Effector memory CD4-positive, alpha-beta T cell (primary cell): ENCODE measurements around the gene WNT10A.

ENCODE experiments used
- DNase-seq, 3 donors: peaks; one replicate each; pipeline ENCODE4 v3.0.0-alpha.2; 2020
- H3K27ac ChIP-seq: 2 replicates; pipeline ENCODE4 v1.7.0; 2013; ENCODE audit warnings: mild to moderate bottlenecking, low read length, moderate library complexity; ENCODE audit not compliant: insufficient read depth, poor library complexity, severe bottlenecking
- H3K27me3 ChIP-seq: replicated peaks from 2 replicates; pipeline ENCODE4 v1.7.0; 2013; ENCODE audit warnings: mild to moderate bottlenecking, low read length; ENCODE audit not compliant: insufficient read depth, control insufficient read depth, poor library complexity, severe bottlenecking
- H3K36me3 ChIP-seq: 2 replicates; pipeline ENCODE4 v1.7.0; 2013; ENCODE audit warnings: mild to moderate bottlenecking, low read length, moderate library complexity; ENCODE audit not compliant: control insufficient read depth, insufficient read depth
- H3K4me1 ChIP-seq: 2 replicates; pipeline ENCODE4 v1.7.0; 2013; ENCODE audit warnings: low read length, mild to moderate bottlenecking; ENCODE audit not compliant: control insufficient read depth, insufficient read depth, poor library complexity, severe bottlenecking
- H3K4me3 ChIP-seq: 2 replicates; pipeline ENCODE4 v1.7.0; 2013; ENCODE audit warnings: low read length, low read depth, mild to moderate bottlenecking; ENCODE audit not compliant: insufficient read depth, poor library complexity, severe bottlenecking
- H3K9me3 ChIP-seq: 2 replicates; pipeline ENCODE4 v1.7.0; 2013; ENCODE audit warnings: mild to moderate bottlenecking, low read length, moderate library complexity; ENCODE audit not compliant: control insufficient read depth

WNT10A gene

GRCh38 chr2:218883491-218884490 lies 3.1 kb downstream of the WNT10A start:
- Histone ChIP-seq H3K9me3 (no peaks in the 10 kb centered on the region), H3K36me3 (no peaks in the 10 kb centered on the region), H3K27me3 (no peaks in the 10 kb centered on the region), H3K4me3 (no peak overlapping the region), H3K27ac (peak overlapping the region; percentile 58), H3K4me1 (peaks cover 44% of the 10 kb centered on the region)
- DNase-seq: peak in 1 of 3 donors; percentile 34

- Histone ChIP-seq H3K27me3 (no peaks in the 10 kb centered on the region), H3K9me3 (no peaks in the 10 kb centered on the region), H3K4me3 (no peak overlapping the region), H3K36me3 (no peaks in the 10 kb centered on the region), H3K27ac (no peak overlapping the region), H3K4me1 (peaks cover 39% of the 10 kb centered on the region)
- no peak for DNase-seq
These were observed 3.9 kb downstream of the WNT10A start for GRCh38 chr2:218884519-218884918.

DNA sequence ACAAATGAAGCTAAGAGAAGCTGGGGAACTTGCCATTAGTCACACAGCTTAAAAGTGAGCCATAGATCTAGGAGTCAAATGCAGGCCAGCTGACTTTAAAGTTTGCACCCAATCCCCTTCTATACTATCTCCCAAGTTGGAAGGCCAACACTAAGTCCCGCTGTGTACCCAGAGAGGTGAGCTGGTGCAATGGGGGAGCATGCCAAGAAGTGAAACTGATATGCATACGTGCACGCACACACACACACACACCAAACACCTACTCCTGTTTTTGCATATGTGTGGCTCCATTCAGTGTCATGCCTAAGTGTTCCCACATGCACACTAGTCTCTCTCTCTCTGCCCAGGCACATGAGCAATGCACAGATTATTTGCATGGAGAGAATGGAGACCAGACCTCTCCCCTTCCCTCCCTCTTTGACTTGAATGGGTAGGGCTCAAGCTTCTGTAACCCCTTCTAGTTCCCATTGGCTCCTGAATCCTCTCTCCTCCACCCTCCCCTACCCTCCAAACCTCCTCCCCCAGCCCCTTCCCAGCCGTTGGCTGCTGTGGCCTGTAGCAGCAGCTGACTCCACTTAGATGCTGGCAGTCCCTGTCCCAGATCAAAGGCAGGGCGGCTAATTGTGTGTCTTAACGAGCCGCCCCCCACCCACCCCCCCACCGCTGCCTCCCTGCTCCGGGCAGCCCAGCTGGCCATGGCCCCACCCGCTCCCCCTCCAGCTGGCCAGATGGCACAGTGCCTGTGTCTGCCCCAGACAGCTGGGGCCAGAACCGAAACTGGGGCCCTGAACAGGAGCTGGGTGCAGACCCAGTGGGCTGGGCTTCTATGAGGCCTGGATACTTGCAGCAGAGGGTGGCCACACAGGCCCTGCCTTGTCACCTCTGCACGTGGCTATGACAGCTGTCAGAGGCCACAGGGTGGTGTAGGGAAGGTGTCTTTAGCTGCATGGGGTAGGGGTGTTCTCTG lies 5.6 kb downstream of the WNT10A start:
- no peaks in the 10 kb centered on the region for H3K9me3 ChIP-seq
- H3K4me1 ChIP-seq: peaks cover 27% of the 10 kb centered on the region
- peaks cover 5% of the 10 kb centered on the region for H3K36me3 ChIP-seq
- no peak overlapping the region for H3K4me3 ChIP-seq
- DNase-seq: no peak
- H3K27ac ChIP-seq: no peak overlapping the region
- H3K27me3 ChIP-seq: no peaks in the 10 kb centered on the region

GRCh38 chr2:218887079-218887478 lies 6.4 kb downstream of the WNT10A start:
- Histone ChIP-seq H3K4me1 (peaks cover 25% of the 10 kb centered on the region), H3K36me3 (peaks cover 5% of the 10 kb centered on the region), H3K27ac (no peak overlapping the region), H3K27me3 (no peaks in the 10 kb centered on the region), H3K4me3 (no peak overlapping the region), H3K9me3 (no peaks in the 10 kb centered on the region)
- no peak for DNase-seq

DNA sequence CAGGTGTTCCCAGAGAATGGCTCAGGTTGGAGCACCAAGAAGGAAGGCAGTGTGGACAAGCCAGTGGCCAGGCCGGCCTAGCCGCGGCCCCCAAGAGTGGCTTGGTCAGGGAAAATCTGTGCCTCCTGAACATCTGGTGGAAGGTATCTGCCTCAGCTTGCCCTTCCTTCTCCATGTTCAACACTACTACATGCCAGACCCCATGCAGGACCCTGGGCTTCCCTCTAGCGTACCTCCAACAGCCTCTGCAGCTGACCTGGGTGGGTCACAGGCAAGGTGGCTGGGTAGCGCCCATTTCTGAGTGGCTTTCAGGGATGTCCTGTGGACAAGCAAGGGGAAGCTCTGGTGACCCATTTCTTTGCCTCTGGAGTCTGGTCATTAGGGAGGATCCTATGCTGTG lies 7.7 kb downstream of the WNT10A start:
- Histone ChIP-seq H3K36me3 (peaks cover 5% of the 10 kb centered on the region), H3K9me3 (no peaks in the 10 kb centered on the region), H3K27me3 (no peaks in the 10 kb centered on the region), H3K4me3 (no peak overlapping the region), H3K27ac (no peak overlapping the region), H3K4me1 (peaks cover 23% of the 10 kb centered on the region)
- DNase-seq: no peak

GRCh38 chr2:218889937-218890336 lies 9.3 kb downstream of the WNT10A start:
- Histone ChIP-seq H3K27me3 (no peaks in the 10 kb centered on the region), H3K27ac (no peak overlapping the region), H3K36me3 (peaks cover 5% of the 10 kb centered on the region), H3K4me3 (no peak overlapping the region), H3K9me3 (no peaks in the 10 kb centered on the region), H3K4me1 (peaks cover 31% of the 10 kb centered on the region)
- no peak for DNase-seq

DNA sequence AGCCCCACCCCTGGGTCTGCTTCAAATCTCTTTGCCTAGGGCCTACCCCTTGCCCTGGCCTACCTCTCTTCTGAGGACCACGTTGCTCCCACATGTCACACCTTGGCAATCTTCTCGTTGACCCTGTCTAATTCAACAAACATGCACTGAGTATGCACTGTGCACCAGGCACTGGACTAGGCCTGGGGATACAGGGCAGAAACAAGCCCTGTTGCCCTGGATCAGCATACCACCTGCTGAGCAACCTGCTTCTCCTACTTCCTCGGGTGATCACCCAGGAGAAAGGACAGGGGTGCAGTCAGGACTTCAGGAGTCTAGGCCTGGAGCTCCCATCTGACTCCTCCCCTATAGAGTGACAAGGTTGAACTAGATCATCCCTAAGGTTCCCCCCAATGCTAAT lies 9.7 kb downstream of the WNT10A start:
- no peaks in the 10 kb centered on the region for H3K9me3 ChIP-seq
- no peaks in the 10 kb centered on the region for H3K27me3 ChIP-seq
- peaks cover 5% of the 10 kb centered on the region for H3K36me3 ChIP-seq
- no peak overlapping the region for H3K27ac ChIP-seq
- DNase-seq: no peak
- no peak overlapping the region for H3K4me3 ChIP-seq
- H3K4me1 ChIP-seq: peaks cover 35% of the 10 kb centered on the region

DNA sequence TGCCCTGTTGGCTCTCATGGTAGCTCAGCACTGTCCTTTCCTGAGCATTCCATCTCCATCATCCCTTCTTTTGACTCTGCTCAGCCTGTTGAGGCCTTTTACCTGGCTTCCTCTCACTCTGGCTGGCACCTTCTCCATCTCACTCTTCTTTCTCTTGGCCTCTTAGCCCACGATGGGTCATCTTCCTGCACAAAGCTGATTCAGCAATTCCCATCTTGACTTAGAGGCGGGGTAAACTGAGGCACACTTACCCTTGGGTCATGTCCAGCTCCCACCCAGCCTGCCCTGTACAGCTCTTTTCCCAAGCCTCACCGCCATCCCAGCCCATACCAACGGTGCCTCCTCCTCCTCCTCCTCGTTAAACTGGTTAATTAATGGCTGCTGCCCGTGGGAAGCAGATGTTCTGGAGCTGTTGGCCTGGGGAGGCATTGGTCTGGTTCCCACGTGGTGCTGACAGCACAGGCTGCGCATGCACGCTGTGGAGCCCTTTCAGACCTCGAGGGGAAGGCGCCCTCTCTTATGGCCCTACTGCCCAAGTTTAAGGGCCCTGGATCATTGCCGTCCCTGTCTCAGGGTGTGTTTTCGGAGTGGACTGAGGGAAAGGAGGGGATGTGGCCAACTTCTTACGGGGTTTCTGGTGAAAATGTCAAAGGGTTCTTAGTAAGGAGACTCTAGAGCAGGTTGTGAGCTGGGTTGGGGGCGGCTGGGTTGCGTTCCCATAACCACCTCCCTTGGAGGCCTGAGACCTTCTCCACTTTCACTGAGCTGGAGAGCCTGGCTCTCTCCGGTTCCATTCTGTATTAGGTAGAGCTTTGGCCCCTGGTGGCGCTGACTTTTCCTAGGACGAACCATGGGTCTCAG lies 10.9 kb downstream of the WNT10A start:
- H3K4me1 ChIP-seq: peaks cover 45% of the 10 kb centered on the region
- H3K27me3 ChIP-seq: no peaks in the 10 kb centered on the region
- DNase-seq: no peak
- no peak overlapping the region for H3K4me3 ChIP-seq
- no peaks in the 10 kb centered on the region for H3K9me3 ChIP-seq
- peak overlapping the region; percentile 95 for H3K27ac ChIP-seq
- peaks cover 5% of the 10 kb centered on the region for H3K36me3 ChIP-seq

DNA sequence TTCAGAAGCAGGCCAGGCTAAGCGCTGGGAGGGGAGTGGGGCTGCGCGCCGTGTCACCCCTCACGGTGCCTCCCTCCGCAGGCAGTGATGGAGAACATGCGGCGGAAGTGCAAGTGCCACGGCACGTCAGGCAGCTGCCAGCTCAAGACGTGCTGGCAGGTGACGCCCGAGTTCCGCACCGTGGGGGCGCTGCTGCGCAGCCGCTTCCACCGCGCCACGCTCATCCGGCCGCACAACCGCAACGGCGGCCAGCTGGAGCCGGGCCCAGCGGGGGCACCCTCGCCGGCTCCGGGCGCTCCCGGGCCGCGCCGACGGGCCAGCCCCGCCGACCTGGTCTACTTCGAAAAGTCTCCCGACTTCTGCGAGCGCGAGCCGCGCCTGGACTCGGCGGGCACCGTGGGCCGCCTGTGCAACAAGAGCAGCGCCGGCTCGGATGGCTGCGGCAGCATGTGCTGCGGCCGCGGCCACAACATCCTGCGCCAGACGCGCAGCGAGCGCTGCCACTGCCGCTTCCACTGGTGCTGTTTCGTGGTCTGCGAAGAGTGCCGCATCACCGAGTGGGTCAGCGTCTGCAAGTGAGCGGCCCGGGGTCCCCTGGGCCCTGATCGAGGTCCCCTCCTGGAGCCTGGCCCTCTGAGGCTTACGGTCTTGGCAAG lies 12.2 kb downstream of the WNT10A start:
- Histone ChIP-seq H3K4me1 (peaks cover 54% of the 10 kb centered on the region), H3K36me3 (peaks cover 5% of the 10 kb centered on the region), H3K9me3 (no peaks in the 10 kb centered on the region), H3K4me3 (peak overlapping the region; percentile 25), H3K27me3 (no peaks in the 10 kb centered on the region), H3K27ac (peak overlapping the region; percentile 95)
- DNase-seq: peak; percentile 81 to 83 (median 83)
